Esophagus muscularis mucosa (tissue), 3 donors: Measurements from ENCODE around the gene TSHZ3.

Experiments used
- EP300 ChIP-seq: sonication (generic); formaldehyde crosslinking; IDR thresholded peaks from one replicate; pipeline ENCODE4 v1.6.1; 2017; ENCODE audit warnings: antibody characterized with exemption
- TF ChIP-seq, protein P1 (sequence below), 3 experiments: fragments of 200-600 bp in 2 of 3; fragments of 450-650 bp in 1 of 3; sonication (generic) in 2 of 3; IDR thresholded peaks; one replicate each; pipeline ENCODE4 v1.5.1; 2017 to 2019; ENCODE audit warnings: antibody characterized with exemption in 3 of 3, mild to moderate bottlenecking in 2 of 3, moderate library complexity in 1 of 3

GRCh38 chr19:31313291-31314030 is 35.8 kb downstream of the TSHZ3 start:
- TF ChIP-seq, protein P1, sequence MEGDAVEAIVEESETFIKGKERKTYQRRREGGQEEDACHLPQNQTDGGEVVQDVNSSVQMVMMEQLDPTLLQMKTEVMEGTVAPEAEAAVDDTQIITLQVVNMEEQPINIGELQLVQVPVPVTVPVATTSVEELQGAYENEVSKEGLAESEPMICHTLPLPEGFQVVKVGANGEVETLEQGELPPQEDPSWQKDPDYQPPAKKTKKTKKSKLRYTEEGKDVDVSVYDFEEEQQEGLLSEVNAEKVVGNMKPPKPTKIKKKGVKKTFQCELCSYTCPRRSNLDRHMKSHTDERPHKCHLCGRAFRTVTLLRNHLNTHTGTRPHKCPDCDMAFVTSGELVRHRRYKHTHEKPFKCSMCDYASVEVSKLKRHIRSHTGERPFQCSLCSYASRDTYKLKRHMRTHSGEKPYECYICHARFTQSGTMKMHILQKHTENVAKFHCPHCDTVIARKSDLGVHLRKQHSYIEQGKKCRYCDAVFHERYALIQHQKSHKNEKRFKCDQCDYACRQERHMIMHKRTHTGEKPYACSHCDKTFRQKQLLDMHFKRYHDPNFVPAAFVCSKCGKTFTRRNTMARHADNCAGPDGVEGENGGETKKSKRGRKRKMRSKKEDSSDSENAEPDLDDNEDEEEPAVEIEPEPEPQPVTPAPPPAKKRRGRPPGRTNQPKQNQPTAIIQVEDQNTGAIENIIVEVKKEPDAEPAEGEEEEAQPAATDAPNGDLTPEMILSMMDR (IDR thresholded peaks at IDR 0.05), result no peak
- no peak for TF ChIP-seq EP300
